ENCODE measurements around the gene FZD7. TPM values are rescaled to one million over a fixed set of nuclear protein-coding genes. Genes with fewer than 3 reads are reported as not detected.

The FZD7 gene
- total RNA-seq, 1 donor from 2014 or later = 79.4 TPM

DNA sequence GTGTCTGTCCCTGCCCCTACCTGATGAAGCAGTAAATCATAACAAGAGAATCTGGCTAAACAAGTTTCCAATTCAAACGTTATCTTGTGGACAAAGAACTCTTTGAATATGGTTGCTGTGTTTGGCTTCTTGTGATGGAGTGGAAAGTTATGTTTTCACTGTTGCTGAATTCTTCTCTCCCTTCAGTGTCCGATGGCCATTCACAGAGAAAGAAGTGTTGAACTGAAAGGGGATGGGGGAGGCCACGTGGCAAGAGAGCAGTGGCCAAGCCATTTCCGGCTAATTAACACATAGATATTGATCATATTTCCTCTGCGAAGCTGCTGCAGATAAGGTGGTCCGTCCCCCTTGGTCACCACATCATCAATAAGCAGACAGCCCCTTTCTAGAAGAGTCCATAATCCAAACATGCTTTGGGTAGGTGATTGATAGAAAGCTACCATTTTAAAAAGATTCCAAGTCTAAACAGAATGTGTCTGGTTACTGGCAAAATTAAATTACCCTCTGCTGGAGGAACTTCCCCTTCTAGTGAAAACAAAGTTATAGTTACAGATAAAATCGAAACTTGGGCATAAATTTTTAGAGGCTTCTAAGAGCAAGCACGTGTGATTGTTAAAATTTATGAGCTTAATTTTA is 36.9 kb upstream of the FZD7 start:
- Histone ChIP-seq H3K4me1 (peaks cover 30% of the 10 kb centered on the region), H4K20me1 (ENCODE audit: low read depth) (no peaks in the 10 kb centered on the region), H2AFZ (replicated peaks) (peak overlapping the region; percentile 73), H3K4me3 (no peak overlapping the region), H3F3A (ENCODE audit: low read depth) (peaks cover 29% of the 10 kb centered on the region), H3K9ac (no peak overlapping the region), H3K36me3 (no peaks in the 10 kb centered on the region), H3K4me2 (peak overlapping the region; percentile 72), H3K27me3 (no peaks in the 10 kb centered on the region), H3K27ac (no peak overlapping the region), H3K79me2 (ENCODE audit: low read depth) (no peaks in the 10 kb centered on the region), H3K9me3 (ENCODE audit: low read depth) (no peaks in the 10 kb centered on the region)
- Mint-ChIP-seq H3K4me3 (no peak overlapping the region), H3K27me3 (ENCODE audit: insufficient read depth, low read depth) (peaks cover 8% of the 10 kb centered on the region), H3K27ac (no peak overlapping the region), H3K4me1 (peaks cover 26% of the 10 kb centered on the region), H3K36me3 (no peaks in the 10 kb centered on the region), H3K9me3 (no peaks in the 10 kb centered on the region)
- TF ChIP-seq EZH2 (IDR thresholded peaks at IDR 0.05) = no peak
- TF ChIP-seq EZH2phosphoT487 (IDR thresholded peaks at IDR 0.05) = no peak
- TF ChIP-seq, protein P1, sequence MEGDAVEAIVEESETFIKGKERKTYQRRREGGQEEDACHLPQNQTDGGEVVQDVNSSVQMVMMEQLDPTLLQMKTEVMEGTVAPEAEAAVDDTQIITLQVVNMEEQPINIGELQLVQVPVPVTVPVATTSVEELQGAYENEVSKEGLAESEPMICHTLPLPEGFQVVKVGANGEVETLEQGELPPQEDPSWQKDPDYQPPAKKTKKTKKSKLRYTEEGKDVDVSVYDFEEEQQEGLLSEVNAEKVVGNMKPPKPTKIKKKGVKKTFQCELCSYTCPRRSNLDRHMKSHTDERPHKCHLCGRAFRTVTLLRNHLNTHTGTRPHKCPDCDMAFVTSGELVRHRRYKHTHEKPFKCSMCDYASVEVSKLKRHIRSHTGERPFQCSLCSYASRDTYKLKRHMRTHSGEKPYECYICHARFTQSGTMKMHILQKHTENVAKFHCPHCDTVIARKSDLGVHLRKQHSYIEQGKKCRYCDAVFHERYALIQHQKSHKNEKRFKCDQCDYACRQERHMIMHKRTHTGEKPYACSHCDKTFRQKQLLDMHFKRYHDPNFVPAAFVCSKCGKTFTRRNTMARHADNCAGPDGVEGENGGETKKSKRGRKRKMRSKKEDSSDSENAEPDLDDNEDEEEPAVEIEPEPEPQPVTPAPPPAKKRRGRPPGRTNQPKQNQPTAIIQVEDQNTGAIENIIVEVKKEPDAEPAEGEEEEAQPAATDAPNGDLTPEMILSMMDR (IDR thresholded peaks at IDR 0.05) = no peak
- no peak for DNase-seq (ENCODE audit: low spot score)

DNA sequence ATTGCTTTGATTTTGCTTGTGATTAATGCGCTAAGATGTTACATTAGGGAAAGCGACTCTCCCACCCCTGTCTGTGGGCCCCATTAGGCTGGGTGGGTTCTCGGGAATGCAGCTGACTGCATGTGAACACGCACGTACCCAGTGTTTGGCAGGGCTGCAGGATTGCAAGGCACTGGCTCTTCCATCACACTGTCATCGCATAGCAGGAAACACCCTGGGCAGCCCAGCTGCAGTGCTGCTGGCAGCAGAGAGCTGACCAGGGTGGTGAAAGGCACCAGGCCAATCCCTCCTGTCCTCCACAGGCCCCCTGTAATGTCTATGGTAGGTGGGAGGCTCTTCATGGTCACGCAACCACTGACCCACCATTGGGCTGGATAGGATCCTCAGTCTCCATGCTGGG is 34.4 kb upstream of the FZD7 start:
- Histone ChIP-seq H4K20me1 (ENCODE audit: low read depth) (no peaks in the 10 kb centered on the region), H2AFZ (replicated peaks) (no peak overlapping the region), H3K4me2 (no peak overlapping the region), H3K79me2 (ENCODE audit: low read depth) (no peaks in the 10 kb centered on the region), H3K4me3 (no peak overlapping the region), H3K36me3 (no peaks in the 10 kb centered on the region), H3K27ac (no peak overlapping the region), H3K9ac (no peak overlapping the region), H3K27me3 (no peaks in the 10 kb centered on the region), H3F3A (ENCODE audit: low read depth) (peaks cover 29% of the 10 kb centered on the region), H3K9me3 (ENCODE audit: low read depth) (no peaks in the 10 kb centered on the region), H3K4me1 (peaks cover 22% of the 10 kb centered on the region)
- H3K36me3 Mint-ChIP-seq = no peaks in the 10 kb centered on the region
- peaks cover 21% of the 10 kb centered on the region for H3K4me1 Mint-ChIP-seq
- H3K27ac Mint-ChIP-seq = peak overlapping the region; percentile 40
- no peak for DNase-seq (ENCODE audit: low spot score)
- TF ChIP-seq, protein P1 (IDR thresholded peaks at IDR 0.05) = no peak
- TF ChIP-seq EZH2phosphoT487 (IDR thresholded peaks at IDR 0.05) (no peak), EZH2 (IDR thresholded peaks at IDR 0.05) (no peak)
- H3K27me3 Mint-ChIP-seq (ENCODE audit: insufficient read depth, low read depth) = peaks cover 6% of the 10 kb centered on the region
- no peak overlapping the region for H3K4me3 Mint-ChIP-seq
- no peaks in the 10 kb centered on the region for H3K9me3 Mint-ChIP-seq

DNA sequence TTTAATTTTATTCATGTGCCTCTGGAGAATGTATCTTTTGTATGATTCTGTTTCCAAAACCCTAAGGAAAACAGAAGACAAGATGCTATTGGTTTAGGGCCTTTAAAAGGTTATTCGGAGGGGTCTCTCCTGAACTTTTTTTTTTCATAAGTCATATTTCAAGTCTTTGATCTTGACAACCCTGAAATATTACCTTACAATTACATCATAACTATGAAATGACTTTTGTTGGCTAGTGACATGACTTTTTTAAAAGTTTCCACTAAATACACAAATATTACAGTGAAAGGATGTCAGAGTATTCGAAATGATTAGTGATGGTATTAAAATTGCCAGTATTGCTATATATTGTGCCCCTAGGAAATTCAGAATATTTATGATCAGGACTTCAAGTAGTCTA is 31.8 kb upstream of the FZD7 start:
- Histone ChIP-seq H3K27me3 (no peaks in the 10 kb centered on the region), H3K79me2 (ENCODE audit: low read depth) (no peaks in the 10 kb centered on the region), H3F3A (ENCODE audit: low read depth) (peaks cover 19% of the 10 kb centered on the region), H3K9ac (no peak overlapping the region), H4K20me1 (ENCODE audit: low read depth) (no peaks in the 10 kb centered on the region), H3K36me3 (no peaks in the 10 kb centered on the region), H2AFZ (replicated peaks) (no peak overlapping the region), H3K27ac (no peak overlapping the region), H3K9me3 (ENCODE audit: low read depth) (no peaks in the 10 kb centered on the region), H3K4me3 (no peak overlapping the region), H3K4me1 (peaks cover 20% of the 10 kb centered on the region), H3K4me2 (no peak overlapping the region)
- Mint-ChIP-seq H3K4me1 (peaks cover 17% of the 10 kb centered on the region), H3K27ac (no peak overlapping the region), H3K9me3 (no peaks in the 10 kb centered on the region), H3K36me3 (no peaks in the 10 kb centered on the region), H3K27me3 (ENCODE audit: insufficient read depth, low read depth) (peaks cover 4% of the 10 kb centered on the region), H3K4me3 (no peak overlapping the region)
- TF ChIP-seq EZH2phosphoT487 (IDR thresholded peaks at IDR 0.05) = no peak
- TF ChIP-seq, protein P1 (IDR thresholded peaks at IDR 0.05) = no peak
- no peak for TF ChIP-seq EZH2 (IDR thresholded peaks at IDR 0.05)
- no peak for DNase-seq (ENCODE audit: low spot score)

Data from neural progenitor cell (in vitro differentiated cells).